ENCODE measurements around the gene RAB3IP. TPM values are rescaled to one million over a fixed set of nuclear protein-coding genes. Genes with fewer than 3 reads are reported as not detected.
A peak's percentile ranks its signal among the peaks of the same experiment; 100 is the strongest.

Gene RAB3IP
- total RNA-seq, 1 donor from 2014 or later, result 111 TPM

DNA sequence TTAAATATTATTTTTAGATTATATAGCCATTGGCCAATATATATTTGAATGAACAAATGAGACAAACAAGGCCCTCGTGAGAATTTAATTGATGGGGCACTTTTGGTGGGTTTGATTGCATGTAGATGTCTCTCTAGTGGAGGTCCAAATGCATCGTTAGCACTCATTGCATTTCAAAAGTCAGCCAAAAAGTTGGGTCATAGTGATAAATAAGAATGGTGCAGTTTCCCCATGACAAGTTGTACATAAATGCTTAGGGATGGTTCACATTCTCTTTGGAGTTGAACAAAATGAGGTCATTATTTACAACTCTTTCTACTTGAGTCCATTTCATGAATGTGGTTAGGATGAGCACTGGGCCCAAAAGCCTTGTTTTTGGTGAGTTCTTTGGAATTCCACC is 40.6 kb upstream of the RAB3IP start:
- no peaks in the 10 kb centered on the region for H3K36me3 ChIP-seq
- TF ChIP-seq, protein P1, sequence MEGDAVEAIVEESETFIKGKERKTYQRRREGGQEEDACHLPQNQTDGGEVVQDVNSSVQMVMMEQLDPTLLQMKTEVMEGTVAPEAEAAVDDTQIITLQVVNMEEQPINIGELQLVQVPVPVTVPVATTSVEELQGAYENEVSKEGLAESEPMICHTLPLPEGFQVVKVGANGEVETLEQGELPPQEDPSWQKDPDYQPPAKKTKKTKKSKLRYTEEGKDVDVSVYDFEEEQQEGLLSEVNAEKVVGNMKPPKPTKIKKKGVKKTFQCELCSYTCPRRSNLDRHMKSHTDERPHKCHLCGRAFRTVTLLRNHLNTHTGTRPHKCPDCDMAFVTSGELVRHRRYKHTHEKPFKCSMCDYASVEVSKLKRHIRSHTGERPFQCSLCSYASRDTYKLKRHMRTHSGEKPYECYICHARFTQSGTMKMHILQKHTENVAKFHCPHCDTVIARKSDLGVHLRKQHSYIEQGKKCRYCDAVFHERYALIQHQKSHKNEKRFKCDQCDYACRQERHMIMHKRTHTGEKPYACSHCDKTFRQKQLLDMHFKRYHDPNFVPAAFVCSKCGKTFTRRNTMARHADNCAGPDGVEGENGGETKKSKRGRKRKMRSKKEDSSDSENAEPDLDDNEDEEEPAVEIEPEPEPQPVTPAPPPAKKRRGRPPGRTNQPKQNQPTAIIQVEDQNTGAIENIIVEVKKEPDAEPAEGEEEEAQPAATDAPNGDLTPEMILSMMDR (IDR thresholded peaks at IDR 0.05), result no peak
- TF ChIP-seq EZH2phosphoT487 (IDR thresholded peaks at IDR 0.05), result no peak
- TF ChIP-seq EZH2 (IDR thresholded peaks at IDR 0.05), result no peak
- H3K9ac ChIP-seq, result no peak overlapping the region
- H4K20me1 ChIP-seq (ENCODE audit: low read depth), result no peaks in the 10 kb centered on the region
- H3K27me3 ChIP-seq, result no peaks in the 10 kb centered on the region
- Mint-ChIP-seq H3K36me3 (no peaks in the 10 kb centered on the region), H3K27me3 (ENCODE audit: insufficient read depth, low read depth) (peaks cover 7% of the 10 kb centered on the region), H3K27ac (no peak overlapping the region), H3K9me3 (no peaks in the 10 kb centered on the region), H3K4me3 (no peak overlapping the region), H3K4me1 (peaks cover 3% of the 10 kb centered on the region)
- no peak overlapping the region for H3K4me3 ChIP-seq
- H3K9me3 ChIP-seq (ENCODE audit: low read depth), result no peaks in the 10 kb centered on the region
- no peak for DNase-seq (ENCODE audit: low spot score)
- H3K4me2 ChIP-seq, result no peak overlapping the region
- H2AFZ ChIP-seq (replicated peaks), result no peak overlapping the region
- no peaks in the 10 kb centered on the region for H3K79me2 ChIP-seq (ENCODE audit: low read depth)
- no peak overlapping the region for H3K27ac ChIP-seq
- H3K4me1 ChIP-seq, result peaks cover 65% of the 10 kb centered on the region
- H3F3A ChIP-seq (ENCODE audit: low read depth), result peaks cover 10% of the 10 kb centered on the region

DNA sequence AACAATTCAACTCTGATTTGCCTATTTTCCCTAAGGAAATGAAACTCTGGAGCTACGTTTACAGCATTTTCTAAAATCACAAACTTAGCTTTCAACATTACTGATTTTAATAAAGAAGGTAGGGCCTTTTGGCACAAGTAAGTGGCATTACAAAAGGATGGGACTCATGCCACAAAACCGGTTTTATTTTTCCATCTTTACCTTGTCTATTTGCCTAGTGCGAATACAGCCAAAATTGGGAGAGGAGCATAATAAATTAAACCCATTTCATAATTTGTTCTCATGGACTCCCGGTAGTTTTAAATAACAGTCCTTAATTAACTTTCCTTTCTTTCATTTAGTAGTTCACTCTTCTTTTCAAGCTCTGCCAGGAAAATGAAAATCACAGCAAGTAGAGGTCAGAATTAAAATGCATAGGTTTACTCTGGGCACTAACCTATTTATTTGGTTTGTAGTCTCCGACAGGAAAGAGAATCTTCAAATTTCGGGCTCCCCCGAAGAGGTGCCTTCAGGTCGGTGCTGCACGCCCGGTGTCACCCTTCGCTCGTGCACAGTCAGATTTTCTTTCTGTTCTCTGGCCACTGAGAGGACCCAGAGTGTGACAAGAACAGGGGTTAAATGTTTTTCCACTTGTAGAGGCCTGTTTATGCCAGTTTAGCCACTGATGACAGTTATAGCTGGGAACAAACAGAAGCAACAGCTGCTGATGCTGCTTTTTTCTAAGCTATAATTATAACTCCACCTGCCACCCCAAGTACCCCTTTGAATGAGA is 39.7 kb upstream of the RAB3IP start, which contains the start of gene BEST3:
Gene BEST3, minus strand, starts transcription at position 535 of the 772 bp plus-strand sequence. CDS start 1,505 bp downstream, outside the sequence.
- no peak within 1 kb of the TSS for H3K9ac ChIP-seq
- no peak within 1 kb of the TSS for H3K4me3 Mint-ChIP-seq
- no peaks in the 10 kb centered on the region for H3K79me2 ChIP-seq (ENCODE audit: low read depth)
- H3K4me1 ChIP-seq, result peaks cover 60% of the 10 kb centered on the region
- no peak within 1 kb of the TSS for H3K4me2 ChIP-seq
- no peaks in the 10 kb centered on the region for H3K36me3 Mint-ChIP-seq
- peaks cover 10% of the 10 kb centered on the region for H3F3A ChIP-seq (ENCODE audit: low read depth)
- no peak for DNase-seq (ENCODE audit: low spot score)
- no peaks in the 10 kb centered on the region for H3K36me3 ChIP-seq
- peaks cover 3% of the 10 kb centered on the region for H3K4me1 Mint-ChIP-seq
- H3K27me3 Mint-ChIP-seq (ENCODE audit: insufficient read depth, low read depth), result peaks cover 4% of the 10 kb centered on the region
- peak within 1 kb of the TSS; percentile 64 for H2AFZ ChIP-seq (replicated peaks)
- H3K9me3 Mint-ChIP-seq, result no peaks in the 10 kb centered on the region
- H3K27me3 ChIP-seq, result no peaks in the 10 kb centered on the region
- H3K4me3 ChIP-seq, result no peak within 1 kb of the TSS
- no peaks in the 10 kb centered on the region for H3K9me3 ChIP-seq (ENCODE audit: low read depth)
- no peaks in the 10 kb centered on the region for H4K20me1 ChIP-seq (ENCODE audit: low read depth)
- no peak within 1 kb of the TSS for H3K27ac ChIP-seq
- no peak for TF ChIP-seq EZH2 (IDR thresholded peaks at IDR 0.05)
- TF ChIP-seq, protein P1 (IDR thresholded peaks at IDR 0.05), result no peak
- no peak for TF ChIP-seq EZH2phosphoT487 (IDR thresholded peaks at IDR 0.05)
- no peak within 1 kb of the TSS for H3K27ac Mint-ChIP-seq

DNA sequence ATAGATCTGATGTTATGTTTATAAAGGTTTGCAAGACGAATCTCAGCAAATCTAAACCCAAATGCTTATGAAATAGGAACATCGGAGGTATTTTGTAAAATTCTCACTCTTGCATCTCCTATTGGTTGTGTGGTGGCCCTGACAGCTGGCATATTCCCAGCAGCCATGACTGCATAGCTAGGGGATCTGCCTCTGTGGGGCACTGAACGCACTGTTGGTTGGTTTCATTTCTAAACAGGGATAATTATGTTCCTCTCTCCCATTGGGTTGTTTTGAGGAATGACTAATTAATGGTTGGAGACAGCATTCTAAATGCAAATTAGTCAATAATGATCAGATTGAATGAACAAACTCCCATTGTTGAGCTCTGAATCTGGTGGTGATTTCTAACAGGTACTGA is 36.8 kb upstream of the RAB3IP start:
- Mint-ChIP-seq H3K4me3 (no peak overlapping the region), H3K4me1 (peaks cover 3% of the 10 kb centered on the region), H3K9me3 (no peaks in the 10 kb centered on the region), H3K27me3 (ENCODE audit: insufficient read depth, low read depth) (peaks cover 2% of the 10 kb centered on the region), H3K36me3 (no peaks in the 10 kb centered on the region), H3K27ac (no peak overlapping the region)
- H4K20me1 ChIP-seq (ENCODE audit: low read depth), result no peaks in the 10 kb centered on the region
- H3F3A ChIP-seq (ENCODE audit: low read depth), result peaks cover 5% of the 10 kb centered on the region
- no peaks in the 10 kb centered on the region for H3K27me3 ChIP-seq
- H3K79me2 ChIP-seq (ENCODE audit: low read depth), result no peaks in the 10 kb centered on the region
- no peak overlapping the region for H3K4me2 ChIP-seq
- no peak for DNase-seq (ENCODE audit: low spot score)
- TF ChIP-seq, protein P1 (IDR thresholded peaks at IDR 0.05), result no peak
- TF ChIP-seq EZH2phosphoT487 (IDR thresholded peaks at IDR 0.05) (no peak), EZH2 (IDR thresholded peaks at IDR 0.05) (no peak)
- H3K4me3 ChIP-seq, result no peak overlapping the region
- H2AFZ ChIP-seq (replicated peaks), result peak overlapping the region; percentile 94
- H3K36me3 ChIP-seq, result no peaks in the 10 kb centered on the region
- H3K9me3 ChIP-seq (ENCODE audit: low read depth), result no peaks in the 10 kb centered on the region
- H3K9ac ChIP-seq, result no peak overlapping the region
- peaks cover 31% of the 10 kb centered on the region for H3K4me1 ChIP-seq
- H3K27ac ChIP-seq, result peak overlapping the region; percentile 6

All from neural progenitor cell (in vitro differentiated cells).